HepG2 (cell line): ENCODE results near the gene ZNF394. TPM values are rescaled to one million over a fixed set of nuclear protein-coding genes. Genes with fewer than 3 reads are reported as not detected.

Experiments used
- AHDC1 ChIP-seq: sonication (generic); formaldehyde crosslinking; IDR thresholded peaks from 2 replicates; pipeline ENCODE4 v1.5.1; 2020; ENCODE audit warnings: mild to moderate bottlenecking, missing genetic modification reagents, borderline replicate concordance
- AHR ChIP-seq: IDR thresholded peaks from 2 replicates; pipeline ENCODE4 v1.6.1; 2018; ENCODE audit warnings: missing genetic modification reagents, missing compliant biosample characterization
- E2F1 ChIP-seq: sonication (generic); formaldehyde crosslinking; IDR thresholded peaks from 2 replicates; pipeline ENCODE4 v1.5.0; 2020; ENCODE audit warnings: missing genetic modification reagents
- FOXJ3 ChIP-seq: sonication (generic); formaldehyde crosslinking; IDR thresholded peaks from 2 replicates; pipeline ENCODE4 v1.4.0; 2020; ENCODE audit warnings: missing genetic modification reagents, mild to moderate bottlenecking, borderline replicate concordance
- GATAD1 ChIP-seq: IDR thresholded peaks from 2 replicates; pipeline ENCODE4 v1.6.1; 2016; ENCODE audit warnings: missing genetic modification reagents, missing compliant biosample characterization
- GATAD2A ChIP-seq: IDR thresholded peaks from 2 replicates; pipeline ENCODE4 v1.6.1; 2016
- HHEX ChIP-seq: IDR thresholded peaks from 2 replicates; pipeline ENCODE4 v1.6.1; 2016; ENCODE audit warnings: control low read depth
- KDM5B ChIP-seq: sonication (generic); formaldehyde crosslinking; IDR thresholded peaks from 2 replicates; pipeline ENCODE4 v1.4.0; 2020; ENCODE audit warnings: missing genetic modification reagents, mild to moderate bottlenecking, borderline replicate concordance
- KLF9 ChIP-seq: IDR thresholded peaks from 2 replicates; pipeline ENCODE4 v1.6.1; 2016; ENCODE audit warnings: low read depth
- KMT2A ChIP-seq: sonication (generic); formaldehyde crosslinking; IDR thresholded peaks from 2 replicates; pipeline ENCODE4 v1.4.0; 2020; ENCODE audit warnings: missing genetic modification reagents
- MAX ChIP-seq: IDR thresholded peaks from 2 replicates; pipeline ENCODE4 v1.6.1; 2012; ENCODE audit warnings: inconsistent platforms
- NFKB2 ChIP-seq: sonication (generic); formaldehyde crosslinking; IDR thresholded peaks from 2 replicates; pipeline ENCODE4 v1.4.0; 2020; ENCODE audit warnings: missing genetic modification reagents, borderline replicate concordance
- SP1 ChIP-seq, 2 experiments: fragments of 450-650 bp in 1 of 2; sonication (generic) in 1 of 2; formaldehyde crosslinking in 1 of 2; IDR thresholded peaks; 2 replicates each; pipeline versions ENCODE4 v1.4.0 to v1.6.1; 2016 to 2020; ENCODE audit warnings: missing genetic modification reagents in 1 of 2
- TARDBP ChIP-seq: sonication (generic); formaldehyde crosslinking; IDR thresholded peaks from 2 replicates; pipeline ENCODE4 v1.8.0; 2022; ENCODE audit warnings: mild to moderate bottlenecking, missing genetic modification reagents
- ZFP82 ChIP-seq: sonication (generic); formaldehyde crosslinking; IDR thresholded peaks from 2 replicates; pipeline ENCODE4 v1.5.1; 2020; ENCODE audit warnings: mild to moderate bottlenecking, missing genetic modification reagents, borderline replicate concordance
- ZNF350 ChIP-seq: sonication (generic); formaldehyde crosslinking; IDR thresholded peaks from 2 replicates; pipeline ENCODE4 v1.4.0; 2020; ENCODE audit warnings: mild to moderate bottlenecking, low read depth, missing genetic modification reagents, borderline replicate concordance
- ZNF607 ChIP-seq: sonication (generic); formaldehyde crosslinking; IDR thresholded peaks from 2 replicates; pipeline ENCODE4 v1.5.1; 2020; ENCODE audit warnings: missing genetic modification reagents, mild to moderate bottlenecking, borderline replicate concordance
- ZNF614 ChIP-seq: IDR thresholded peaks from 2 replicates; pipeline ENCODE4 v1.6.1; 2018; ENCODE audit warnings: missing biosample characterization, missing genetic modification reagents, inconsistent platforms, borderline replicate concordance
- ZNF75D ChIP-seq: sonication (generic); formaldehyde crosslinking; IDR thresholded peaks from 2 replicates; pipeline ENCODE4 v1.8.1; 2023; ENCODE audit warnings: missing genetic modification reagents, mild to moderate bottlenecking, borderline replicate concordance
- ZNF850 ChIP-seq: sonication (generic); formaldehyde crosslinking; conservative IDR thresholded peaks from 2 replicates; pipeline ENCODE4 v1.9.0; 2021; ENCODE audit warnings: mild to moderate bottlenecking, missing genetic modification reagents
- ZSCAN22 ChIP-seq: sonication (generic); formaldehyde crosslinking; IDR thresholded peaks from 2 replicates; pipeline ENCODE4 v1.4.0; 2020; ENCODE audit warnings: mild to moderate bottlenecking, missing genetic modification reagents
- polyA plus RNA-seq, 8 experiments: library from polyadenylated mRNA; depleted of rRNA in 3 of 8; stranded (reverse) in 7 of 8; unstranded in 1 of 8; fragments of >200 nt; fragmentation: Illumina TruSeq in 4 of 8; extraction: Trizol in 4 of 8; gene quantifications; 2 replicates each; pipeline versions ENCODE4 v1.2.1 to v1.2.3, GENCODE V29; 2011 to 2016; ENCODE audit warnings: low read depth in 4 of 8, missing spikeins in 1 of 8, mixed read lengths in 1 of 8; ENCODE audit not compliant: insufficient read depth in 1 of 8
- total RNA-seq, 5 experiments: library from RNA; depleted of rRNA; stranded (reverse); fragments of >200 nt; fragmentation: Illumina TruSeq; extraction: Trizol; gene quantifications; 2 replicates each; pipeline ENCODE4 v1.2.3, GENCODE V29; 2016; ENCODE audit warnings: low read depth in 1 of 5

The ZNF394 gene
- total and polyA plus RNA-seq, 2 of the 13 experiments (the other 11 are each of a cell fraction or from before 2014, with no cell fraction given) = 7.8 to 19.6 TPM

- TF ChIP-seq ZNF614 = no peak; the same call in 1 of the 2 replicates
- no peak for TF ChIP-seq E2F1 (CRISPR knock-in tag)
- peak; percentile 88 for TF ChIP-seq TARDBP (CRISPR knock-in tag)
- no peak for TF ChIP-seq ZSCAN22 (CRISPR knock-in tag)
- TF ChIP-seq ZNF607 (CRISPR knock-in tag) = peak; percentile 51; the same call in 1 of the 2 replicates
- TF ChIP-seq ZFP82 = no peak; the same call in 1 of the 2 replicates
- TF ChIP-seq ZNF350 (CRISPR knock-in tag) = peak; percentile 79; the same call in 1 of the 2 replicates
- 0 out of 2 replicates have a peak, but pooled peaks have one; percentile 31 for TF ChIP-seq AHR (CRISPR knock-in tag)
- peak; percentile 98 for TF ChIP-seq GATAD1 (CRISPR knock-in tag)
- no peak for TF ChIP-seq HHEX
- TF ChIP-seq GATAD2A = peak; percentile 44; the same call in 1 of the 2 replicates
- TF ChIP-seq MAX = peak; percentile 85; the same call in 1 of the 2 replicates
- peak; percentile 98 for TF ChIP-seq KMT2A
- no peak for TF ChIP-seq ZNF850
- TF ChIP-seq KLF9 = peak; percentile 38; the same call in 1 of the 2 replicates
- TF ChIP-seq KDM5B = peak; percentile 62; the same call in 1 of the 2 replicates
- TF ChIP-seq AHDC1 (CRISPR knock-in tag) = no peak
- TF ChIP-seq SP1 (IDR thresholded peaks at IDR 0.05) = no peak
- peak; percentile 56; the same call in 1 of the 2 replicates for TF ChIP-seq SP1 (CRISPR knock-in tag; IDR thresholded peaks at IDR 0.05)
- TF ChIP-seq NFKB2 = no peak; the same call in 1 of the 2 replicates
- no peak for TF ChIP-seq ZNF75D
- no peak; the same call in 1 of the 2 replicates for TF ChIP-seq FOXJ3
Measured at GRCh38 chr7:99499721-99500636, at the start of gene ZNF394 (continued).
